Activated CD4-positive, alpha-beta T cell treated with anti-CD3 and anti-CD28 coated beads, Interleukin-2, amount 50 U/mL, for 24 hours (primary cell): ENCODE data around the gene MYL6.
"Not testable (repeated sequence)": the region's sequence is repeated elsewhere in the genome, so short reads cannot be mapped to it uniquely, and the experiment has no call there.

Experiments used
- DNase-seq, 2 donors: peaks; one replicate each; pipeline ENCODE4 v3.0.0-alpha.2; 2020; ENCODE audit warnings: low read depth in 1 of 2, low spot score in 1 of 2

Gene MYL6

GRCh38 chr12:56156464-56157200, 1.5 kb upstream of the MYL6 start:
- DNase-seq, result not testable (repeated sequence)

- peak; percentile 17 to 51 for DNase-seq
These were observed 744 bp upstream of the MYL6 start for GRCh38 chr12:56157201-56158028.

- peak in 1 of 2 donors; percentile 26 for DNase-seq
These were observed 835 bp downstream of the MYL6 start for GRCh38 chr12:56158926-56159461.

- DNase-seq, result no peak
These were observed 1.5 kb downstream of the MYL6 start for GRCh38 chr12:56159482-56160192.

- DNase-seq, result peak in 1 of 2 donors; percentile 35
These were observed 2.1 kb downstream of the MYL6 start for GRCh38 chr12:56160193-56160763.

- no peak for DNase-seq
These were observed 2.9 kb downstream of the MYL6 start for GRCh38 chr12:56160894-56161689.

- DNase-seq, result no peak
These were observed 3.7 kb downstream of the MYL6 start for GRCh38 chr12:56161690-56162351.

GRCh38 chr12:56162468-56163290, 4.5 kb downstream of the MYL6 start:
- DNase-seq, result no peak

- DNase-seq, result no peak
These were observed 5.6 kb downstream of the MYL6 start for GRCh38 chr12:56163533-56164344.

- DNase-seq, result no peak
These were observed 6.2 kb downstream of the MYL6 start for GRCh38 chr12:56164345-56164729.

GRCh38 chr12:56165369-56165768, 7.2 kb downstream of the MYL6 start:
- DNase-seq, result no peak

GRCh38 chr12:56169229-56169759, 11.1 kb downstream of the MYL6 start:
- no peak for DNase-seq

GRCh38 chr12:56172839-56173238, 14.7 kb downstream of the MYL6 start:
- no peak for DNase-seq

- no peak for DNase-seq
These were observed 20.2 kb downstream of the MYL6 start for GRCh38 chr12:56178347-56178746.

- no peak for DNase-seq
These were observed 28.8 kb downstream of the MYL6 start for GRCh38 chr12:56186957-56187356.

- DNase-seq, result no peak
These were observed 30.1 kb downstream of the MYL6 start for GRCh38 chr12:56188131-56188777.

- DNase-seq, result no peak
These were observed 30.6 kb downstream of the MYL6 start for GRCh38 chr12:56188778-56189098.
